Gastroesophageal sphincter (tissue), 4 donors: Measurements from ENCODE around the gene ABLIM2. TPM values are rescaled to one million over a fixed set of nuclear protein-coding genes. Genes with fewer than 3 reads are reported as not detected.

Experiments used
- ATAC-seq: fragments of 150-250 bp; one replicate; pipeline ENCODE4 v1.9.1; 2016; ENCODE audit warnings: mild to moderate bottlenecking, moderate library complexity
- H3K27ac ChIP-seq, 4 donors: fragments of 200-600 bp; sonication (generic) in 3 of 4; 1 replicate in 3 of 4; 2 replicates in 1 of 4; pipeline ENCODE4 v1.5.1; 2016 to 2019
- H3K27me3 ChIP-seq: fragments of 200-600 bp; sonication (generic); one replicate; pipeline ENCODE4 v1.5.1; 2019
- H3K36me3 ChIP-seq, 2 donors: fragments of 200-600 bp; sonication (generic); one replicate each; pipeline ENCODE4 v1.5.1; 2019; ENCODE audit warnings: control low read depth in 1 of 2
- H3K4me1 ChIP-seq, 3 donors: fragments of 200-600 bp; sonication (generic); 1 replicate in 2 of 3; 2 replicates in 1 of 3; pipeline ENCODE4 v1.5.1; 2016 to 2019; ENCODE audit warnings: control low read depth in 2 of 3
- H3K4me3 ChIP-seq, 2 donors: fragments of 200-600 bp; sonication (generic); one replicate each; pipeline ENCODE4 v1.5.1; 2019; ENCODE audit warnings: mild to moderate bottlenecking in 1 of 2, moderate library complexity in 1 of 2
- H3K9me3 ChIP-seq, 3 donors: fragments of 200-600 bp; sonication (generic); one replicate each; pipeline ENCODE4 v1.5.1; 2017 to 2019; ENCODE audit warnings: control low read depth in 2 of 3
- CTCF ChIP-seq, 4 experiments: fragments of 200-600 bp in 2 of 4; fragments of 450-650 bp in 2 of 4; sonication (generic) in 1 of 4; IDR thresholded peaks; one replicate each; pipeline ENCODE4 v1.5.1; 2017 to 2019; ENCODE audit warnings: antibody characterized with exemption in 4 of 4, mild to moderate bottlenecking in 2 of 4, moderate library complexity in 2 of 4
- EP300 ChIP-seq: sonication (generic); formaldehyde crosslinking; IDR thresholded peaks from one replicate; pipeline ENCODE4 v1.6.1; 2017; ENCODE audit warnings: antibody characterized with exemption, mild to moderate bottlenecking
- POLR2A ChIP-seq, 2 donors: fragments of 450-650 bp; IDR thresholded peaks; one replicate each; pipeline ENCODE4 v1.6.1; 2017; ENCODE audit warnings: antibody characterized with exemption in 2 of 2, mild to moderate bottlenecking in 2 of 2, moderate library complexity in 1 of 2
- POLR2AphosphoS5 ChIP-seq: sonication (generic); formaldehyde crosslinking; IDR thresholded peaks from one replicate; pipeline ENCODE4 v1.6.1; 2017; ENCODE audit warnings: antibody characterized with exemption
- WGBS, 2 donors: methylation state at CpG; one replicate each; pipeline ENCODE4 v1.1.5; 2018; ENCODE audit warnings: low coverage in 1 of 2; 5-methylcytosine and 5-hydroxymethylcytosine counted together
- total RNA-seq, 4 donors: library from RNA; depleted of rRNA; stranded (reverse); fragments of >200 nt; gene quantifications; one replicate each; pipeline ENCODE4 v1.1.0, GENCODE V29; 2016

The ABLIM2 gene
- total RNA-seq, 4 donors from 2014 or later, result 5.0 to 13.5 (median 8.0) TPM

- Histone ChIP-seq H3K27me3 (no peaks in the 10 kb centered on the region), H3K4me1 (no peaks in the 10 kb centered on the region), H3K27ac (no peak overlapping the region), H3K4me3 (no peak overlapping the region), H3K36me3 (peaks cover 0 to 27% of the 10 kb centered on the region in 2 donors), H3K9me3 (no peaks in the 10 kb centered on the region)
- ATAC-seq, result no peak
- 96% methylated on average over 4 of the region's 11 CpGs; no CpG with 5 or more reads in 1 of the 2 donors for WGBS, 2 donors
- TF ChIP-seq POLR2AphosphoS5, result no peak
Observed at GRCh38 chr4:8039853-8040252, 118.8 kb downstream of the ABLIM2 start.

GRCh38 chr4:8039290-8039689, 119.3 kb downstream of the ABLIM2 start:
- no peak for ATAC-seq
- WGBS, 2 donors, result 36 to 60% methylated on average over 2 to 6 of the region's 6 CpGs
- TF ChIP-seq POLR2AphosphoS5, result no peak
- TF ChIP-seq CTCF (IDR thresholded peaks at IDR 0.05), result no peak
- TF ChIP-seq POLR2A (IDR thresholded peaks at IDR 0.05), result no peak
- TF ChIP-seq EP300, result no peak

GRCh38 chr4:8038719-8039251, 119.8 kb downstream of the ABLIM2 start:
- no peaks in the 10 kb centered on the region for H3K27me3 ChIP-seq
- no peaks in the 10 kb centered on the region for H3K9me3 ChIP-seq
- no peak for ATAC-seq
- H3K4me3 ChIP-seq, result no peak overlapping the region
- no peak overlapping the region for H3K27ac ChIP-seq
- WGBS, 2 donors, result 83 to 100% methylated on average over 2 to 6 of the region's 7 CpGs
- TF ChIP-seq EP300, result no peak
- no peak for TF ChIP-seq POLR2AphosphoS5
- no peak for TF ChIP-seq CTCF (IDR thresholded peaks at IDR 0.05)
- no peak for TF ChIP-seq POLR2A (IDR thresholded peaks at IDR 0.05)
- H3K36me3 ChIP-seq, result peaks cover 0 to 24% of the 10 kb centered on the region in 2 donors
- no peaks in the 10 kb centered on the region for H3K4me1 ChIP-seq

More at GRCh38 chr4:8039290-8039689, 119.3 kb downstream of the ABLIM2 start:
- Histone ChIP-seq H3K36me3 (peaks cover 0 to 27% of the 10 kb centered on the region in 2 donors), H3K27ac (no peak overlapping the region), H3K9me3 (no peaks in the 10 kb centered on the region), H3K27me3 (no peaks in the 10 kb centered on the region), H3K4me1 (no peaks in the 10 kb centered on the region), H3K4me3 (no peak overlapping the region)

GRCh38 chr4:8038083-8038482, 120.5 kb downstream of the ABLIM2 start:
- H3K27me3 ChIP-seq, result no peaks in the 10 kb centered on the region
- WGBS, 2 donors, result no CpG with 5 or more reads among the region's 2 CpGs
- no peak overlapping the region for H3K4me3 ChIP-seq
- H3K4me1 ChIP-seq, result no peaks in the 10 kb centered on the region
- H3K9me3 ChIP-seq, result no peaks in the 10 kb centered on the region
- peaks cover 0 to 26% of the 10 kb centered on the region in 2 donors for H3K36me3 ChIP-seq
- no peak overlapping the region for H3K27ac ChIP-seq
- ATAC-seq, result no peak
- no peak for TF ChIP-seq POLR2AphosphoS5
- TF ChIP-seq POLR2A (IDR thresholded peaks at IDR 0.05), result no peak
- TF ChIP-seq EP300, result no peak
- no peak for TF ChIP-seq CTCF (IDR thresholded peaks at IDR 0.05)

GRCh38 chr4:8037150-8037769, 121.4 kb downstream of the ABLIM2 start:
- Histone ChIP-seq H3K27me3 (no peaks in the 10 kb centered on the region), H3K9me3 (no peaks in the 10 kb centered on the region), H3K27ac (no peak overlapping the region), H3K4me3 (no peak overlapping the region), H3K4me1 (no peaks in the 10 kb centered on the region), H3K36me3 (peaks cover 0 to 27% of the 10 kb centered on the region in 2 donors)
- no peak for ATAC-seq
- WGBS, 2 donors, result 74 to 95% methylated on average over 3 to 4 of the region's 7 CpGs
- TF ChIP-seq EP300, result no peak
- no peak for TF ChIP-seq CTCF (IDR thresholded peaks at IDR 0.05)
- TF ChIP-seq POLR2A (IDR thresholded peaks at IDR 0.05), result no peak
- no peak for TF ChIP-seq POLR2AphosphoS5
